Activated CD8-positive, alpha-beta memory T cell treated with anti-CD3 and anti-CD28 coated beads for 48 hours (primary cell): ENCODE results near the gene RHOT2.

Experiments used
- DNase-seq, 3 experiments: peaks; one replicate each; pipeline ENCODE4 v3.0.0-alpha.2; 2020; ENCODE audit warnings: low read depth in 2 of 3, low spot score in 2 of 3

RHOT2 gene

GRCh38 chr16:669666-670065 is 1.7 kb downstream of the RHOT2 start:
- DNase-seq, result no peak

- no peak for DNase-seq
These were observed 2.8 kb downstream of the RHOT2 start for GRCh38 chr16:670485-671352.

- no peak for DNase-seq
These were observed 3.6 kb downstream of the RHOT2 start for GRCh38 chr16:671353-672131.

GRCh38 chr16:672371-672770 is 4.4 kb downstream of the RHOT2 start:
- no peak for DNase-seq

GRCh38 chr16:672851-673250 is 4.9 kb downstream of the RHOT2 start:
- no peak for DNase-seq

GRCh38 chr16:673399-673991 is 5.6 kb downstream of the RHOT2 start:
- no peak for DNase-seq

- no peak for DNase-seq
These were observed 6.4 kb downstream of the RHOT2 start for GRCh38 chr16:674214-674881.

- no peak for DNase-seq
These were observed 7.3 kb downstream of the RHOT2 start, which contains the start of gene RHBDL1 for GRCh38 chr16:674968-675883. TSS of gene RHBDL1 (plus strand) at chr16:675671. CDS start at chr16:675791, 120 bp downstream.

GRCh38 chr16:675884-676564 is 8.1 kb downstream of the RHOT2 start:
- DNase-seq, result no peak

- DNase-seq, result no peak
These were observed 8.6 kb downstream of the RHOT2 start for GRCh38 chr16:676565-676902.

GRCh38 chr16:676913-677312 is 9.0 kb downstream of the RHOT2 start:
- no peak for DNase-seq

- no peak for DNase-seq
These were observed 9.6 kb downstream of the RHOT2 start for GRCh38 chr16:677316-678190.

- DNase-seq, result no peak
These were observed 10.4 kb downstream of the RHOT2 start for GRCh38 chr16:678209-678857.

GRCh38 chr16:678858-679813 is 11.2 kb downstream of the RHOT2 start:
- DNase-seq, result no peak

- DNase-seq, result peak; percentile 77 to 81 (median 79)
These were observed 12.1 kb downstream of the RHOT2 start, which contains the start of gene STUB1 for GRCh38 chr16:679814-680624. TSS of gene STUB1 (plus strand) at chr16:680410. CDS start at chr16:680526, 116 bp downstream.

GRCh38 chr16:680625-680945 is 12.7 kb downstream of the RHOT2 start:
- DNase-seq, result no peak
